GDM1 (cell line): Measurements from ENCODE around the gene XPA.

Source experiments
- DNase-seq: peaks from one replicate; lab custom pipeline; 2025; lab: John Stamatoyannopoulos, UW

The XPA gene

GRCh38 chr9:97651646-97652045 is 45.5 kb downstream of the XPA start:
- no peak for DNase-seq

- DNase-seq: no peak
These were observed 49.1 kb downstream of the XPA start for GRCh38 chr9:97647996-97648395.

GRCh38 chr9:97645720-97646119 is 51.4 kb downstream of the XPA start:
- no peak for DNase-seq

- no peak for DNase-seq
These were observed 56.8 kb downstream of the XPA start for GRCh38 chr9:97640325-97640724.

- no peak for DNase-seq
These were observed 58.5 kb downstream of the XPA start for GRCh38 chr9:97638666-97639065.

GRCh38 chr9:97636903-97637302 is 60.2 kb downstream of the XPA start:
- no peak for DNase-seq

- DNase-seq: no peak
These were observed 62.1 kb downstream of the XPA start for GRCh38 chr9:97635026-97635425.

GRCh38 chr9:97633859-97634490 is 63.2 kb downstream of the XPA start:
- no peak for DNase-seq

- peak; percentile 99 for DNase-seq
These were observed 63.9 kb downstream of the XPA start, which contains the start of the genes NCBP1 and TSTD2 for GRCh38 chr9:97632985-97633858. NCBP1 (plus strand) TSS chr9:97633821; CDS start chr9:97633882, 61 bp downstream. TSTD2 (minus strand) TSS chr9:97633368; CDS start chr9:97627562, 5,806 bp downstream.

- no peak for DNase-seq
These were observed 64.7 kb downstream of the XPA start for GRCh38 chr9:97632248-97632984.

GRCh38 chr9:97630591-97630990 is 66.5 kb downstream of the XPA start:
- no peak for DNase-seq

GRCh38 chr9:97629156-97629555 is 68.0 kb downstream of the XPA start:
- no peak for DNase-seq

GRCh38 chr9:97628668-97629067 is 68.5 kb downstream of the XPA start:
- no peak for DNase-seq

- no peak for DNase-seq
These were observed 69.5 kb downstream of the XPA start for GRCh38 chr9:97627624-97628023.

GRCh38 chr9:97625620-97626019 is 71.5 kb downstream of the XPA start:
- no peak for DNase-seq
